Measurements from ENCODE around the gene SPATA46. TPM values are rescaled to one million over a fixed set of nuclear protein-coding genes. Genes with fewer than 3 reads are reported as not detected.

The SPATA46 gene
- total and polyA plus RNA-seq, 2 experiments from 2014 or later: not detected

DNA sequence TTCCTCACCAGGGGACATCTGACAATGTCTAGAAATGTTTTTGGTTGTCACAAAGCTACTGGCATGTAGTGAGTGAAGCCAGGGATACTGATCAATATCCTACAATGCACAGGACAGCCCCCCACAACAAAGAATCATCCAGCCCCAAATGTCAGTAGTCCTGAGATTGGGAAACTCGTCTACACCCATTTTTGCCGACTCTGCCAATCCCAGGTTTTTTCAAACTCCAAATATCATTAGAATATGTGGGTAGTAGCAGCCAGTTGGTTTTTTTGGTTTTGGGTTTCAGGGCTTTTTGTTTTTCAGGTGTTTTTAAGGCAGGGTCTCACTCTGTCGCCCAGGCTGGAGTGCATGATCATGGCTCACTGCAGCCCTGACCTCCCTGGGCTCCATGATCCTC lies 5.9 kb downstream of the SPATA46 start:
- H3K27ac ChIP-seq: no peak overlapping the region
- peaks cover 13% of the 10 kb centered on the region for H3K4me1 ChIP-seq (ENCODE audit: low read depth)
- no peak for DNase-seq (ENCODE audit: low read depth in 1 of 2, low spot score in 1 of 2)
- H3K4me3 ChIP-seq: no peak overlapping the region
- no peaks in the 10 kb centered on the region for H3K27me3 ChIP-seq
- H3K36me3 ChIP-seq: peaks cover 5% of the 10 kb centered on the region
- TF ChIP-seq, protein P1, sequence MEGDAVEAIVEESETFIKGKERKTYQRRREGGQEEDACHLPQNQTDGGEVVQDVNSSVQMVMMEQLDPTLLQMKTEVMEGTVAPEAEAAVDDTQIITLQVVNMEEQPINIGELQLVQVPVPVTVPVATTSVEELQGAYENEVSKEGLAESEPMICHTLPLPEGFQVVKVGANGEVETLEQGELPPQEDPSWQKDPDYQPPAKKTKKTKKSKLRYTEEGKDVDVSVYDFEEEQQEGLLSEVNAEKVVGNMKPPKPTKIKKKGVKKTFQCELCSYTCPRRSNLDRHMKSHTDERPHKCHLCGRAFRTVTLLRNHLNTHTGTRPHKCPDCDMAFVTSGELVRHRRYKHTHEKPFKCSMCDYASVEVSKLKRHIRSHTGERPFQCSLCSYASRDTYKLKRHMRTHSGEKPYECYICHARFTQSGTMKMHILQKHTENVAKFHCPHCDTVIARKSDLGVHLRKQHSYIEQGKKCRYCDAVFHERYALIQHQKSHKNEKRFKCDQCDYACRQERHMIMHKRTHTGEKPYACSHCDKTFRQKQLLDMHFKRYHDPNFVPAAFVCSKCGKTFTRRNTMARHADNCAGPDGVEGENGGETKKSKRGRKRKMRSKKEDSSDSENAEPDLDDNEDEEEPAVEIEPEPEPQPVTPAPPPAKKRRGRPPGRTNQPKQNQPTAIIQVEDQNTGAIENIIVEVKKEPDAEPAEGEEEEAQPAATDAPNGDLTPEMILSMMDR (IDR thresholded peaks at IDR 0.05; ENCODE audit: low read depth, low read length): no peak
- H3K9me3 ChIP-seq (ENCODE audit: low read depth): no peaks in the 10 kb centered on the region

DNA sequence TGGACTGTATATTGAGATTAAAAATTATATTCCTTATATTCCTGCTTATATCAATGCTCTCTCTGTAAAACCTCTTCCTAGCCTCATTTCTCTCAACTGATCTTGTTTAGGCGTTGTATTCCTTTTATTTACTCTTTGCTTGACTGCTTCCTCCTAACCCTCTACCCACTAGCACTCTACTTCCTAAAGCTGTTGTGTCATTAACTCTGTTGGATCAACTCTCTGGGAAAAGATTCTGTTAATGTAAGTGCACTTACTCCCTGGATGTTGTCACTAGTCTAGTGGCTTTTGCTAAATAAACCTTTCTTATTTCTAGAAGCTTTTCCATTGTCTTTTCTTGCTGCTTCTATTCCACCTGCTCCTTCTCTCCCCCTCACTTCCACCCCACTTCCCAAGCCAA lies 6.5 kb downstream of the SPATA46 start:
- DNase-seq (ENCODE audit: low read depth in 1 of 2, low spot score in 1 of 2): no peak
- Histone ChIP-seq H3K36me3 (peaks cover 9% of the 10 kb centered on the region), H3K27ac (no peak overlapping the region)

DNA sequence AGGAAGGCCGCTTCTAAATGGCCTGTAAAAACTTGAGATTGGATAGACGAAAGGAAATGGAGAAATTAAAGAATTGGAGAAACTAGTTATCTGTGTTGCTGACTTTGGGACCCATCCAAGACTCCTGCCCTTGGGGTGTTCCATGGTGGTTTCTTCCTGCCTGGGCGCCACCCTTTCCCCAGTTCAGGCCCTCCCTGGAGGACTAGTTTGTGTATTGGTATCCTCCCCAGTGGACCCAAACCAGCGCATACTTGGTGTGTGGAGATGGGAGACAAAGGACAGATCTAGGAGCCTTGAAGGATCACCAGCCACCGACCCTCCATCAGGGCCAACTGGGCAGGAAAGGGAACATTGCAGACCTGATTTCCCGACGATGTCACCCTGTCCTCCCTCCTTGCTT lies 7.1 kb downstream of the SPATA46 start:
- H3K4me1 ChIP-seq (ENCODE audit: low read depth): peaks cover 15% of the 10 kb centered on the region
- H3K27ac ChIP-seq: no peak overlapping the region
- peaks cover 9% of the 10 kb centered on the region for H3K36me3 ChIP-seq
- TF ChIP-seq, protein P1 (IDR thresholded peaks at IDR 0.05; ENCODE audit: low read depth, low read length): no peak
- no peak overlapping the region for H3K4me3 ChIP-seq
- H3K9me3 ChIP-seq (ENCODE audit: low read depth): no peaks in the 10 kb centered on the region
- DNase-seq (ENCODE audit: low read depth in 1 of 2, low spot score in 1 of 2): no peak
- no peaks in the 10 kb centered on the region for H3K27me3 ChIP-seq

More for the DNA sequence above, 6.5 kb downstream of the SPATA46 start:
- Histone ChIP-seq H3K9me3 (ENCODE audit: low read depth) (no peaks in the 10 kb centered on the region), H3K4me3 (no peak overlapping the region), H3K4me1 (ENCODE audit: low read depth) (peaks cover 13% of the 10 kb centered on the region), H3K27me3 (no peaks in the 10 kb centered on the region)
- TF ChIP-seq, protein P1 (IDR thresholded peaks at IDR 0.05; ENCODE audit: low read depth, low read length): no peak

DNA sequence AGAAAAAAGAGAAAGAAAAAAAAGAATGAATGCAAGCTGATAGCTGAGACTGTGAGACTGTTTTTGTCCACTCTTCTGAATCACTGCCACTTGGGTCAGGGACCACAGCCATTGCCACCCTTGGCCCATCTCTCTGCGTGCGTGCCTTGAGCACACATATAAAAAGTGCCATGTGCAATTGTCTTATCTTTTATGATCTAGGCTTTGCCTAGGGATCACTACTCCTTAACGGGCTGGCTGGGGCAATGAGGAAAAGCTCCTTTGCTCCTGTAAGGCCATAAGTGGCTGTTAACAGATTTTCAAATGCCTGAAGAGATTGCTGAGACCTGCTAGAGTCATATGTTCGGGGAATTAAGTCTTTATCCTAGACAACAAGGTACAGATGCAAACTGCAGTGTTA lies 8.2 kb downstream of the SPATA46 start:
- Histone ChIP-seq H3K4me3 (no peak overlapping the region), H3K4me1 (ENCODE audit: low read depth) (peaks cover 17% of the 10 kb centered on the region), H3K27ac (peak overlapping the region; percentile 56), H3K36me3 (peaks cover 9% of the 10 kb centered on the region), H3K27me3 (no peaks in the 10 kb centered on the region), H3K9me3 (ENCODE audit: low read depth) (no peaks in the 10 kb centered on the region)
- TF ChIP-seq, protein P1 (IDR thresholded peaks at IDR 0.05; ENCODE audit: low read depth, low read length): no peak
- no peak for DNase-seq (ENCODE audit: low read depth in 1 of 2, low spot score in 1 of 2)

DNA sequence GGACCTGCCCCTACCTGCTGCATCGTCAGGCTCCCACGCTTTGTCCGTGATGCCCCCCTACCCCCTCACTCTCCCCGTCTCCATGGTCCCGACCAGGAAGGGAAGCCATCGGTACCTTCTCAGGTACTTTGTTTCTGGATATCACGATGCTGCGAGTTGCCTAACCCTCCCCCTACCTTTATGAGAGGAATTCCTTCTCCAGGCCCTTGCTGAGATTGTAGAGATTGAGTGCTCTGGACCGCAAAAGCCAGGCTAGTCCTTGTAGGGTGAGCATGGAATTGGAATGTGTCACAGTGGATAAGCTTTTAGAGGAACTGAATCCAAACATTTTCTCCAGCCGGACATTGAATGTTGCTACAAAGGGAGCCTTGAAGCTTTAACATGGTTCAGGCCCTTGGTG lies 8.9 kb downstream of the SPATA46 start:
- peak in 1 of 2 donors; percentile 40 for DNase-seq (ENCODE audit: low read depth in 1 of 2, low spot score in 1 of 2)
- H3K4me3 ChIP-seq: no peak overlapping the region
- no peaks in the 10 kb centered on the region for H3K9me3 ChIP-seq (ENCODE audit: low read depth)
- no peaks in the 10 kb centered on the region for H3K27me3 ChIP-seq
- H3K27ac ChIP-seq: peak overlapping the region; percentile 56
- peaks cover 9% of the 10 kb centered on the region for H3K36me3 ChIP-seq
- H3K4me1 ChIP-seq (ENCODE audit: low read depth): peaks cover 17% of the 10 kb centered on the region
- TF ChIP-seq, protein P1 (IDR thresholded peaks at IDR 0.05; ENCODE audit: low read depth, low read length): no peak

DNA sequence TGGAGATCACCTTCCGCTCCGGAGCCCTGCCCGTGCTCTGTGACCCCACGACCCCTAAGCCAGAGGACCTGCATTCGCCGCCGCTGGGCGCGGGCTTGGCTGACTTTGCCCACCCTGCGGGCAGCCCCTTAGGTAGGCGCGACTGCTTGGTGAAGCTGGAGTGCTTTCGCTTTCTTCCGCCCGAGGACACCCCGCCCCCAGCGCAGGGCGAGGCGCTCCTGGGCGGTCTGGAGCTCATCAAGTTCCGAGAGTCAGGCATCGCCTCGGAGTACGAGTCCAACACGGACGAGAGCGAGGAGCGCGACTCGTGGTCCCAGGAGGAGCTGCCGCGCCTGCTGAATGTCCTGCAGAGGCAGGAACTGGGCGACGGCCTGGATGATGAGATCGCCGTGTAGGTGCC lies 9.6 kb downstream of the SPATA46 start:
- Histone ChIP-seq H3K27me3 (no peaks in the 10 kb centered on the region), H3K4me3 (no peak overlapping the region), H3K4me1 (ENCODE audit: low read depth) (peaks cover 14% of the 10 kb centered on the region), H3K9me3 (ENCODE audit: low read depth) (no peaks in the 10 kb centered on the region), H3K36me3 (peaks cover 9% of the 10 kb centered on the region), H3K27ac (no peak overlapping the region)
- no peak for DNase-seq (ENCODE audit: low read depth in 1 of 2, low spot score in 1 of 2)
- TF ChIP-seq, protein P1 (IDR thresholded peaks at IDR 0.05; ENCODE audit: low read depth, low read length): no peak
